Hepatic stellate cell (primary cell): Measurements from ENCODE around the gene WFDC11.

Experiments
- DNase-seq: peaks from one replicate; pipeline ENCODE4 v3.0.0; 2011; ENCODE audit warnings: low spot score

WFDC11 gene

GRCh38 chr20:45626540-45626939, 43.5 kb downstream of the WFDC11 start:
- DNase-seq, result no peak

- no peak for DNase-seq
These were observed 48.4 kb downstream of the WFDC11 start for GRCh38 chr20:45621593-45621992.

GRCh38 chr20:45617591-45617990, 52.4 kb downstream of the WFDC11 start:
- DNase-seq, result no peak

- DNase-seq, result no peak
These were observed 57.7 kb downstream of the WFDC11 start for GRCh38 chr20:45612314-45612713.

GRCh38 chr20:45611054-45611453, 59.0 kb downstream of the WFDC11 start:
- DNase-seq, result no peak

GRCh38 chr20:45607810-45608209, 62.2 kb downstream of the WFDC11 start:
- DNase-seq, result no peak
